Keratinocyte (primary cell): ENCODE results near the gene KLK7. TPM values are rescaled to one million over a fixed set of nuclear protein-coding genes. Genes with fewer than 3 reads are reported as not detected.

ENCODE experiments used
- DNase-seq: peaks from one replicate; pipeline ENCODE4 v3.0.0-alpha.2; 2011; ENCODE audit warnings: low read depth, missing footprints, low spot score
- FAIRE-seq: peaks from 2 replicates; lab custom pipeline; 2011; peaks lifted over from hg19 to GRCh38; lab: Jason Lieb, UNC
- H2AFZ ChIP-seq: 2 replicates; pipeline ENCODE4 v1.6.0; 2012; ENCODE audit warnings: low read length, control low read depth, inconsistent platforms; ENCODE audit not compliant: control insufficient read depth
- H3K27ac ChIP-seq: 2 replicates; pipeline ENCODE4 v1.5.1; 2011; ENCODE audit warnings: low read length; ENCODE audit not compliant: control insufficient read depth, insufficient read depth
- H3K27me3 ChIP-seq: 3 replicates; pipeline ENCODE4 v1.6.0; 2011; ENCODE audit warnings: low read length; ENCODE audit not compliant: control insufficient read depth, insufficient read depth; ENCODE audit errors: extremely low read depth
- H3K36me3 ChIP-seq, 2 experiments: 2 replicates in 1 of 2; 3 replicates in 1 of 2; pipeline ENCODE4 v1.5.1; 2011; ENCODE audit warnings: low read length in 2 of 2, mild to moderate bottlenecking in 1 of 2; ENCODE audit not compliant: control insufficient read depth in 2 of 2, insufficient read depth in 2 of 2; ENCODE audit errors: extremely low read depth in 1 of 2
- H3K4me1 ChIP-seq: 3 replicates; pipeline ENCODE4 v1.5.1; 2011; ENCODE audit warnings: low read length; ENCODE audit not compliant: control insufficient read depth, insufficient read depth; ENCODE audit errors: extremely low read depth
- H3K4me2 ChIP-seq: 3 replicates; pipeline ENCODE4 v1.6.0; 2011; ENCODE audit warnings: low read depth, low read length; ENCODE audit not compliant: control insufficient read depth, insufficient read depth; ENCODE audit errors: extremely low read depth
- H3K4me3 ChIP-seq, 3 experiments: fragments of 200-600 bp in 1 of 3; sonication (generic) in 1 of 3; 2 replicates in 2 of 3; 3 replicates in 1 of 3; pipeline ENCODE4 v1.5.1; 2011 to 2016; ENCODE audit warnings: low read length in 3 of 3, mild to moderate bottlenecking in 3 of 3, control low read depth in 2 of 3, inconsistent platforms in 1 of 3, low read depth in 1 of 3, mixed read lengths in 1 of 3, mixed run types in 1 of 3, moderate library complexity in 1 of 3; ENCODE audit not compliant: control insufficient read depth in 2 of 3, insufficient read depth in 2 of 3; ENCODE audit errors: extremely low read depth in 1 of 3
- H3K79me2 ChIP-seq: 2 replicates; pipeline ENCODE4 v1.6.0; 2012; ENCODE audit warnings: low read length; ENCODE audit not compliant: control insufficient read depth, insufficient read depth
- H3K9ac ChIP-seq: 3 replicates; pipeline ENCODE4 v1.6.0; 2011; ENCODE audit warnings: low read length; ENCODE audit not compliant: control insufficient read depth, insufficient read depth; ENCODE audit errors: extremely low read depth
- H3K9me1 ChIP-seq: 3 replicates; pipeline ENCODE4 v1.6.0; 2011; ENCODE audit warnings: low read length; ENCODE audit not compliant: control insufficient read depth, insufficient read depth; ENCODE audit errors: extremely low read depth
- H3K9me3 ChIP-seq: 2 replicates; pipeline ENCODE4 v1.5.1; 2012; ENCODE audit warnings: low read depth, low read length; ENCODE audit not compliant: control insufficient read depth
- H4K20me1 ChIP-seq: 3 replicates; pipeline ENCODE4 v1.6.0; 2011; ENCODE audit warnings: low read length; ENCODE audit not compliant: control insufficient read depth, insufficient read depth; ENCODE audit errors: extremely low read depth
- EZH2 ChIP-seq: IDR thresholded peaks from one replicate; pipeline ENCODE4 v1.6.1; 2012; ENCODE audit warnings: inconsistent platforms, mild to moderate bottlenecking, low read length, moderate library complexity
- dilution Hi-C: fragments of 300-500 bp; cut with MboI; formaldehyde crosslinking; loops from one replicate; pipeline ENCODE4 v1.7.0; 2020; ENCODE audit warnings: low sequenced_read_pairs; ENCODE audit not compliant: extremely low pct_ligation_motif_present
- polyA plus RNA-seq, 5 experiments: library from polyadenylated mRNA; depleted of rRNA in 3 of 5; stranded (reverse) in 3 of 5; stranded (forward) in 1 of 5; unstranded in 1 of 5; fragments of >200 nt; gene quantifications; 1 replicate in 1 of 5; 2 replicates in 3 of 5; 3 replicates in 1 of 5; pipeline versions ENCODE4 v1.2.1 to v1.2.3, GENCODE V29; 2011 to 2012; ENCODE audit warnings: missing spikeins in 2 of 5, low read depth in 1 of 5, low replicate concordance in 1 of 5
- TF ChIP-seq, protein P1 (sequence below), 3 experiments: IDR thresholded peaks in 1 of 3; conservative IDR thresholded peaks in 1 of 3; optimal IDR thresholded peaks in 1 of 3; 2 replicates in 2 of 3; 3 replicates in 1 of 3; pipeline versions ENCODE3 to v1.5.1; 2011; ENCODE audit warnings: low read length in 3 of 3, mild to moderate bottlenecking in 3 of 3, moderate library complexity in 2 of 3, control low read depth in 1 of 3, inconsistent platforms in 1 of 3; ENCODE audit not compliant: insufficient read depth in 2 of 3; ENCODE audit errors: extremely low read depth in 1 of 3

The KLK7 gene
- polyA plus RNA-seq, 1 donor (not counting 4 experiments of a cell fraction or from before 2014, with no cell fraction given), result 29.2 TPM

GRCh38 chr19:50932018-50932689, 51.6 kb downstream of the KLK7 start:
- peak overlapping the region; percentile 69 for H3K4me2 ChIP-seq
- peak overlapping the region; percentile 91 for H3K27ac ChIP-seq
- FAIRE-seq (peak; percentile 99), DNase-seq (peak; percentile 88)
- H3K36me3 ChIP-seq, result no peaks in the 10 kb centered on the region
- no peaks in the 10 kb centered on the region for H3K9me1 ChIP-seq
- no peaks in the 10 kb centered on the region for H3K27me3 ChIP-seq
- no peaks in the 10 kb centered on the region for H3K79me2 ChIP-seq
- H3K9me3 ChIP-seq, result no peaks in the 10 kb centered on the region
- dilution Hi-C loops, result no loop called here
- no peaks in the 10 kb centered on the region for H4K20me1 ChIP-seq
- peaks cover 40% of the 10 kb centered on the region for H3K4me1 ChIP-seq
- no peak overlapping the region for H3K4me3 ChIP-seq
- H3K9ac ChIP-seq, result peak overlapping the region; percentile 58
- H2AFZ ChIP-seq, result no peak overlapping the region
- TF ChIP-seq EZH2, result no peak
- TF ChIP-seq, protein P1, sequence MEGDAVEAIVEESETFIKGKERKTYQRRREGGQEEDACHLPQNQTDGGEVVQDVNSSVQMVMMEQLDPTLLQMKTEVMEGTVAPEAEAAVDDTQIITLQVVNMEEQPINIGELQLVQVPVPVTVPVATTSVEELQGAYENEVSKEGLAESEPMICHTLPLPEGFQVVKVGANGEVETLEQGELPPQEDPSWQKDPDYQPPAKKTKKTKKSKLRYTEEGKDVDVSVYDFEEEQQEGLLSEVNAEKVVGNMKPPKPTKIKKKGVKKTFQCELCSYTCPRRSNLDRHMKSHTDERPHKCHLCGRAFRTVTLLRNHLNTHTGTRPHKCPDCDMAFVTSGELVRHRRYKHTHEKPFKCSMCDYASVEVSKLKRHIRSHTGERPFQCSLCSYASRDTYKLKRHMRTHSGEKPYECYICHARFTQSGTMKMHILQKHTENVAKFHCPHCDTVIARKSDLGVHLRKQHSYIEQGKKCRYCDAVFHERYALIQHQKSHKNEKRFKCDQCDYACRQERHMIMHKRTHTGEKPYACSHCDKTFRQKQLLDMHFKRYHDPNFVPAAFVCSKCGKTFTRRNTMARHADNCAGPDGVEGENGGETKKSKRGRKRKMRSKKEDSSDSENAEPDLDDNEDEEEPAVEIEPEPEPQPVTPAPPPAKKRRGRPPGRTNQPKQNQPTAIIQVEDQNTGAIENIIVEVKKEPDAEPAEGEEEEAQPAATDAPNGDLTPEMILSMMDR (optimal IDR thresholded peaks at IDR 0.05 in 1 of 3, IDR thresholded peaks at IDR 0.05 in 1 of 3, conservative IDR thresholded peaks at IDR 0.05 in 1 of 3; ENCODE audit: extremely low read depth in 1 of 3, insufficient read depth in 2 of 3, low read length in 3 of 3), result no peak

- TF ChIP-seq, protein P1 (optimal IDR thresholded peaks at IDR 0.05 in 1 of 3, IDR thresholded peaks at IDR 0.05 in 1 of 3, conservative IDR thresholded peaks at IDR 0.05 in 1 of 3; ENCODE audit: extremely low read depth in 1 of 3, insufficient read depth in 2 of 3, low read length in 3 of 3), result no peak
- TF ChIP-seq EZH2, result no peak
- FAIRE-seq, result no peak
- H3K9ac ChIP-seq, result no peak overlapping the region
- H3K36me3 ChIP-seq, result no peaks in the 10 kb centered on the region
- no peaks in the 10 kb centered on the region for H3K79me2 ChIP-seq
- H3K4me1 ChIP-seq, result peaks cover 43% of the 10 kb centered on the region
- DNase-seq, result no peak
- H3K4me3 ChIP-seq, result no peak overlapping the region
- no peaks in the 10 kb centered on the region for H3K9me3 ChIP-seq
- no peak overlapping the region for H3K4me2 ChIP-seq
- H3K27ac ChIP-seq, result no peak overlapping the region
- no peak overlapping the region for H2AFZ ChIP-seq
- dilution Hi-C loops, result no loop called here
- no peaks in the 10 kb centered on the region for H3K27me3 ChIP-seq
- H3K9me1 ChIP-seq, result no peaks in the 10 kb centered on the region
- no peaks in the 10 kb centered on the region for H4K20me1 ChIP-seq
Observed at GRCh38 chr19:50931023-50931422, 52.7 kb downstream of the KLK7 start.
